GM18519 (cell line): Measurements from ENCODE around the gene GIPC3.

Source experiments
- ATAC-seq: cut with Tn5 transposase; IDR thresholded peaks from one replicate; pipeline ENCODE4 v1.9.1; 2021; ENCODE audit warnings: mild to moderate bottlenecking, moderate library complexity; ENCODE audit not compliant: unreplicated experiment, low FRiP score

The GIPC3 gene

GRCh38 chr19:3585301-3586126 lies at the start of gene GIPC3:
GIPC3 (plus strand) TSS chr19:3585478; CDS start chr19:3585598, 120 bp downstream.
- no peak for ATAC-seq

GRCh38 chr19:3535563-3535965 lies 49.7 kb upstream of the GIPC3 start:
- no peak for ATAC-seq

DNA sequence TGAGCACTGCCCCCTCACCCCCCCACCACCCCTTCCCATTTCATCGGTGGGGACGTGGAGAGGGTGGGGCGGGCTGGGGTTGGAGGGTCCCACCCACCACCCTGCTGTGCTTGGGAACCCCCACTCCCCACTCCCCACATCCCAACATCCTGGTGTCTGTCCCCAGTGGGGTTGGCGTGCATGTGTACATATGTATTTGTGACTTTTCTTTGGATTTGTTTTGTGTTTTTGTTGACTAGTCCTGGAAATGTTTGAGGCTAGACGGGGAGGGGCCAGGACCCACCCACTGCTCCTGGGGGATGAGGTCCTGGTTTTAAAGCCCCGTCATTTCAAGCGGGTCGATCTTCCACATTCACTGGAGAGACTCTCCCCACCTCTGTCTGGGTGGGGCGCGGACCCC lies 49.3 kb upstream of the GIPC3 start:
- ATAC-seq: no peak

DNA sequence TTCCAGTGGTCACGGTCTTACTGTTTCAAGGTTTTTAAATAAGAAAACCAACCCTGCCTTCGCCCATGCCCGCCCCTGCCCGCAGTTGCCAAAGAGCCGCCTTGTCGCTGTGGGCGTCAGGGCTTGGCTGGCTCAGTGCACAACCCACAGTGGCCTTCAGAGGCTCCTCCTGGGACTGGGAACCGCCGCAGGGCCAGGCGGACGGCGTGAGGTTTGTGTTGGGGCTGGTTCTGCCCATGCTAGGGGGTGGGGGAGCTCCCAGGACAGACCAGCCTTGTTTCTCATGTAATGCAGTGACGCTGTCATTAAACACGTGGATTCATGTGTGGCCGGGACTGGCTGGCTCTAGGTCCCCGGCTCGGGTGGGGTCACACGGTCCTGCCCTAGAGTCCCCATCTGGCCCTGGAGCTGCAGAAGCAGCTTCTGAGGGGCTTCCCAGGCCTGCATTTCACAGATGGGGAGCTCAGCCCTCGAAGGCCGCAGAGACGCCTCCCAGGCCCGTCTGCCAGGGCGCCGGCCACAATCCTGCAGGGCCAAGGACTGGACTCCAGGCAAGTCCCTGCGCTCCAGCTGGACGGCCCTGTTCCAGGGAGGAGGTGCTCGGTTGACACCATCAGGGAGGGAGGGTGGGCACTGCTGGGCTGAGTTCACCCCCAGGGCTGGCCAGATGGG lies 48.7 kb upstream of the GIPC3 start:
- no peak for ATAC-seq

DNA sequence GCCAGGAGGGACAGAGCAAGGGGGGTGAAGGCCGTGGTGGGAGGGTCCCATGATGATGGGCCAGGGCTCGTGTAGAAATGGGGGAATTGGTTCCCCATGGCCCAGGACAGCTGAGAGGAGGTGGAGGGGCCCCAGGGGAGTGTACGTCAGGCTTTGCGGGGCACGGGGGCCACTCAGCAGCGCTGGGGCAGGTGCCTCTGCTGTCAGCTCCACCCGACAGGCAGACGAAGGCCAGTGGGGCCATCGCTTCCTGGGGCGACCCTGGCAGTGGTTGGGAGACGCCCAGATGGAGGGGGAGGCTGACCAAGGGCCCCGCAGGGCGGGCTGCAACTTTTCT lies 48.2 kb upstream of the GIPC3 start:
- ATAC-seq: no peak

- no peak for ATAC-seq
Observed at GRCh38 chr19:3537438-3538240, 47.6 kb upstream of the GIPC3 start.

DNA sequence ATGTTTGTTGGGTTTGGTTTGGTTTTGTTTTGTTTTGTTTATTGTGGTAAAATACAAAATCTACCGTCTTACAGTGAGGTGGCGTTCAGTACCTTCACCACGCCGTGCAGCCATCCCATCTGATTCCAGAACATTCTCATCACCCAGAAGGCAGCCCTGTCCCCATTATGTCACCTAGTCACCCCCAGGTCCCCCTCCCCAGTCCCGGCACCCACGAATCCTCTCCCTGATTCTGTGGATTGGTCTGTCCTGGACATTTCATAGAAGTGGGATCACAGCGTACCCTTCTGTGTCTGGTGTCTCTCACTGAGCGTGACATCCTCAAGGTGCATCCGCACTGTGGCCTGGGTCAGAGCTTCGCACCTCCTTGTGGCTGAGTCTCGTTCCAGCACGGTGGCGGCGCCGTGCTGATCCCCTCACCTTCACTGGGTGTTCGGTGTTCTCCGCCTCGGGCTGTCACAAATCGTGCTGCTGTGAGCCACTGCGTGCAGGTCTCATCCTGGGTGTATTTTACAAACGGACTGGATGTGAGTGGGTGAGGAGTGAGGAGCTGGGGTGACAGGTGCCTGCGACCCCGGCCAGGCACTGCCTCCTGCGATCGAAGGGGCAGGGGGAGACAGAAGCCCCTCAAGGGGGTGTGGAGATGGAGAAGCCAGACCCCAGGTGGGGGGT lies 46.9 kb upstream of the GIPC3 start:
- ATAC-seq: no peak

- no peak for ATAC-seq
Observed at GRCh38 chr19:3538965-3539755, 46.1 kb upstream of the GIPC3 start, which contains the start of gene TEKTIP1. TEKTIP1 (plus strand) TSS chr19:3539174; CDS start chr19:3539178, 4 bp downstream.

- no peak for ATAC-seq
Observed at GRCh38 chr19:3539756-3540118, 45.5 kb upstream of the GIPC3 start.

GRCh38 chr19:3543150-3544057 lies 41.9 kb upstream of the GIPC3 start:
- no peak for ATAC-seq

GRCh38 chr19:3544058-3544376 lies 41.3 kb upstream of the GIPC3 start:
- ATAC-seq: no peak

DNA sequence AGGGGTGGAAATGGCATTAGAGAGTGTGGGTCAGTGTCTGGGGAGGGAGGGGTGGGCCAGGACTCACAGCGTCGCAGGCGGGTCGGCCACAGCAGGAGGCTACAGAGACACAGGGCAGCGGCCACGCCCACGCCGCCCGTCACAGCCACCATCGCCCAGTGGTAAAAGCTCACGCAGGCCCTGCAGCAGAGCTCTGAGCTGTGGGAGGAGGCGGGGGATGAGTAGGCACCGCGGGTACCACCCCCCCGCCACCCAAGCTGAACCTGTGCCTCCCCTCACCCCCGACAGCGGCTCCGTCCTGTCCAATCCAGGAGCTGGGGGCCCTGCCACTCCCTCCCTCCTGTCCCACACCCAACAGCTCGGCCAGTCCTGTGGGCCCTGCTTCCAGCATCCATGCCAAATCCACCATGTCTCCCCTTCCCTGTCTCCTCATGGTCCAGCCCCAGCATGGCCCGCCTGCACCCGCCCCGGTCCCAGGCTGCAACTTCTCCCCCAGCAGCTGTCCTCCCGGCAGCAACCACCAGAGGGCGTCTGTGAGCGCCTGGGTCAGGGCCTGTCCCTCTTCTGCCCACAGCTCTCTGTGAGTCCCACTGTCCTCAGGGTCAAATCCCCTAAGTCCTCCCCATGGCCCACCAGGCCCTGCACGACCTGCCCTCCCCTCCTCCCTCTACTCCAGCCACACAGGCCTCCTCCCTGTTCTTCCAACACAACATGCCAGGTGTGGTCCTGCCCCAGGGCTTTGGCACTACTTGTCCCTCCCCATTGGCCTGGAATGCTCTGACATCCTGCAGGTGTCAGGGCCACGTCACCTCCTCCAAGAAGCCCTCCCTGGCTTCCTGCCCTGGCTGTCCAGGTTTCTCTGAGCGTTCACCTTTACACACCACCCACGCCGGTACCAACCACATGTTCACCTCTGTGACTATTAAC lies 40.3 kb upstream of the GIPC3 start:
- no peak for ATAC-seq

GRCh38 chr19:3545669-3546034 lies 39.6 kb upstream of the GIPC3 start:
- ATAC-seq: no peak

- no peak for ATAC-seq
Observed at GRCh38 chr19:3546119-3546518, 39.2 kb upstream of the GIPC3 start.

DNA sequence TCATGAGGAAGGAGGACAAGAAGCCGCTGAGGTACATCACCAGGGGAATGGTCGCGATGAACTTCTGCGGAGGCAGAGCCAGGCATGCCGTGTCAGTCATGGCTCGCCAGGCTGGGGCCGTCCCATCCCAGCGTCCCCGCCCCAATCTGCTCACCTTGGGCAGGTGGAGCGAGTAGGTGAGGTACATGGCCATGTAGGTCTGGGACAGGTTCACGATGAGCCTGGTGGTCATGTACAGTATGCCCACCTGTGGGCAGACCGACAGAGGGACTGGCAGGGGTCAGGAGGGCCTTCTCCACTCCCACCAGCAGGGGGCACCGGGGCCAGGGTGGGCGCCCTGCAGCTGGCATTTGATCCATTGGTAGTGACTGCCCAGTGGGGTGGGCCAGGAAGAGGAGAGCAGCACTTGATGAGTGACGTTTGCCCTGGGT lies 38.0 kb upstream of the GIPC3 start:
- ATAC-seq: no peak

- no peak for ATAC-seq
Observed at GRCh38 chr19:3547767-3548282, 37.5 kb upstream of the GIPC3 start.

- no peak for ATAC-seq
Observed at GRCh38 chr19:3548606-3549005, 36.7 kb upstream of the GIPC3 start.

DNA sequence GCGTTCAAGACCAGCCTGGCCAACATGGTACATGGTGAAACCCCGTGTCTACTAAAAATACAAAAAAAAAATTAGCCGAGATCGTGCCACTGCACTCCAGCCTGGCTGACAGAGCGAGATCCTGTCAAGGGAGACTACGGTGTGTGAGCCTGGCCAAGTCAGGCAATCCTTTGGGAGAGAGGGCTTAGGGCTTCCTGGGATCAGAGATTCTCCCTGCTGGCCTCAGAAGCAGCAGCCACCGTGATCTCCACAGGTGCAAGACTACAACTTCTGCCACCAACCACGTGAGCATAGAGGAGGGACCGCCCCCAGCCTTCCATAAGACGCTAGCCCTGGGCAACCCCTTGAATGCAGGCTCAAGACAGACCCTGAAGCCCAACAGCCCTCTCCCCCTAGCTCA lies 35.5 kb upstream of the GIPC3 start:
- no peak for ATAC-seq
